Smooth muscle cell (in vitro differentiated cells): ENCODE results near the gene STK33. TPM values are rescaled to one million over a fixed set of nuclear protein-coding genes. Genes with fewer than 3 reads are reported as not detected.
A peak's percentile ranks its signal among the peaks of the same experiment; 100 is the strongest.

Experiments used
- DNase-seq: peaks from one replicate; lab custom pipeline; 2025; ENCODE audit not compliant: unreplicated experiment; lab: John Stamatoyannopoulos, UW
- H2AFZ ChIP-seq: fragments of 200-600 bp; sonication (generic); 2 replicates; pipeline ENCODE4 v1.6.0; 2016; ENCODE audit warnings: antibody characterized with exemption, low read depth, mild to moderate bottlenecking
- H3F3A ChIP-seq: fragments of 200-600 bp; sonication (generic); 2 replicates; pipeline ENCODE4 v1.6.0; 2017; ENCODE audit warnings: antibody characterized with exemption, low read depth
- H3K27ac ChIP-seq: fragments of 200-600 bp; sonication (generic); 2 replicates; pipeline ENCODE4 v1.5.1; 2016; ENCODE audit warnings: low read depth, mild to moderate bottlenecking
- H3K27me3 ChIP-seq: fragments of 200-600 bp; sonication (generic); 2 replicates; pipeline ENCODE4 v1.6.1; 2016; ENCODE audit warnings: low read depth, mild to moderate bottlenecking
- H3K36me3 ChIP-seq: fragments of 200-600 bp; sonication (generic); 2 replicates; pipeline ENCODE4 v1.5.1; 2016; ENCODE audit warnings: low read depth
- H3K4me1 ChIP-seq: fragments of 200-600 bp; sonication (generic); 2 replicates; pipeline ENCODE4 v1.5.1; 2016; ENCODE audit warnings: low read depth
- H3K4me2 ChIP-seq: fragments of 200-600 bp; sonication (generic); 2 replicates; pipeline ENCODE4 v1.6.0; 2016; ENCODE audit warnings: mild to moderate bottlenecking
- H3K4me3 ChIP-seq: fragments of 200-600 bp; sonication (generic); 2 replicates; pipeline ENCODE4 v1.5.1; 2016; ENCODE audit warnings: mild to moderate bottlenecking
- H3K79me2 ChIP-seq: fragments of 200-600 bp; sonication (generic); 2 replicates; pipeline ENCODE4 v1.6.0; 2016; ENCODE audit warnings: low read depth, mild to moderate bottlenecking
- H3K9ac ChIP-seq: fragments of 200-600 bp; sonication (generic); 2 replicates; pipeline ENCODE4 v1.6.0; 2016; ENCODE audit warnings: low read depth
- H3K9me3 ChIP-seq: fragments of 200-600 bp; sonication (generic); replicated peaks from 2 replicates; pipeline ENCODE4 v1.5.1; 2016; ENCODE audit warnings: low read depth
- H4K20me1 ChIP-seq: fragments of 200-600 bp; sonication (generic); 2 replicates; pipeline ENCODE4 v1.6.0; 2016; ENCODE audit warnings: low read depth
- CTCF ChIP-seq: fragments of 200-600 bp; sonication (generic); IDR thresholded peaks from 2 replicates; pipeline ENCODE4 v1.5.1; 2017; ENCODE audit warnings: borderline replicate concordance, mild to moderate bottlenecking, antibody characterized with exemption; ENCODE audit not compliant: insufficient read depth, poor library complexity, severe bottlenecking
- WGBS: methylation state at CpG from one replicate; pipeline ENCODE4 v1.1.7; 2016; ENCODE audit warnings: low lambda C conversion rate; 5-methylcytosine and 5-hydroxymethylcytosine counted together
- polyA plus RNA-seq: library from polyadenylated mRNA; unstranded; fragments of >200 nt; fragmentation: Nextera tagmentation; extraction: Ambion mirVana; gene quantifications from 2 replicates; pipeline ENCODE4 v1.2.1, GENCODE V29; 2016
- total RNA-seq: library from RNA; depleted of rRNA; stranded (reverse); fragments of >200 nt; gene quantifications from 2 replicates; pipeline ENCODE4 v1.2.3, GENCODE V29; 2014

The STK33 gene
- 0.45 and 2.9 TPM in 2 replicates for total RNA-seq
- 0.48 and 1.2 TPM in 2 replicates for polyA plus RNA-seq

- H3K27me3 ChIP-seq, result peaks cover 26% of the 10 kb centered on the region
- H3F3A ChIP-seq, result no peaks in the 10 kb centered on the region
- H3K4me3 ChIP-seq, result peak within 1 kb of the TSS; percentile 53
- no peak for DNase-seq
- H3K9ac ChIP-seq, result no peak within 1 kb of the TSS
- H3K4me1 ChIP-seq, result peaks cover 5% of the 10 kb centered on the region
- no peaks in the 10 kb centered on the region for H4K20me1 ChIP-seq
- H3K79me2 ChIP-seq, result no peaks in the 10 kb centered on the region
- H2AFZ ChIP-seq, result peak within 1 kb of the TSS; percentile 47
- no peaks in the 10 kb centered on the region for H3K9me3 ChIP-seq
- no peaks in the 10 kb centered on the region for H3K36me3 ChIP-seq
- H3K4me2 ChIP-seq, result peak within 1 kb of the TSS; percentile 88
- no peak for TF ChIP-seq CTCF
- WGBS, result 9% methylated on average over 32 of the region's 55 CpGs
- H3K27ac ChIP-seq, result no peak within 1 kb of the TSS
Observed at GRCh38 chr11:8593935-8594909, at the start of gene STK33. Gene STK33, minus strand, starts transcription at chr11:8594228. Its CDS starts 119,323 bp downstream, at chr11:8474905.

- Histone ChIP-seq H3K79me2 (no peaks in the 10 kb centered on the region), H3K36me3 (no peaks in the 10 kb centered on the region), H3K4me1 (peaks cover 8% of the 10 kb centered on the region), H4K20me1 (no peaks in the 10 kb centered on the region), H2AFZ (no peak overlapping the region), H3K4me3 (no peak overlapping the region), H3K27me3 (no peaks in the 10 kb centered on the region), H3K27ac (no peak overlapping the region), H3K4me2 (no peak overlapping the region), H3K9ac (no peak overlapping the region), H3F3A (no peaks in the 10 kb centered on the region), H3K9me3 (no peaks in the 10 kb centered on the region)
- no peak for DNase-seq
- WGBS, result 83% methylated on average over 5 of the region's 5 CpGs
- no peak for TF ChIP-seq CTCF
Observed at GRCh38 chr11:8642196-8642841, 48.3 kb upstream of the STK33 start.

- Histone ChIP-seq H3K4me1 (peaks cover 8% of the 10 kb centered on the region), H3K9ac (no peak overlapping the region), H3K9me3 (no peaks in the 10 kb centered on the region), H3K27ac (no peak overlapping the region), H2AFZ (no peak overlapping the region), H3K36me3 (no peaks in the 10 kb centered on the region), H3K27me3 (no peaks in the 10 kb centered on the region), H3K4me2 (no peak overlapping the region), H3F3A (no peaks in the 10 kb centered on the region), H3K4me3 (no peak overlapping the region), H4K20me1 (no peaks in the 10 kb centered on the region), H3K79me2 (no peaks in the 10 kb centered on the region)
- DNase-seq, result no peak
- TF ChIP-seq CTCF, result no peak
- WGBS, result 96% methylated on average over 2 of the region's 2 CpGs
Observed at GRCh38 chr11:8641332-8641731, 47.3 kb upstream of the STK33 start.
